ENCODE results near the gene AP1S2. TPM values are rescaled to one million over a fixed set of nuclear protein-coding genes. Genes with fewer than 3 reads are reported as not detected.

Gene AP1S2
- total and polyA plus RNA-seq, 9 of the 15 experiments (the other 6 are each of a cell fraction or from before 2014, with no cell fraction given), result 11.1 to 64.2 (median 25.8) TPM

DNA sequence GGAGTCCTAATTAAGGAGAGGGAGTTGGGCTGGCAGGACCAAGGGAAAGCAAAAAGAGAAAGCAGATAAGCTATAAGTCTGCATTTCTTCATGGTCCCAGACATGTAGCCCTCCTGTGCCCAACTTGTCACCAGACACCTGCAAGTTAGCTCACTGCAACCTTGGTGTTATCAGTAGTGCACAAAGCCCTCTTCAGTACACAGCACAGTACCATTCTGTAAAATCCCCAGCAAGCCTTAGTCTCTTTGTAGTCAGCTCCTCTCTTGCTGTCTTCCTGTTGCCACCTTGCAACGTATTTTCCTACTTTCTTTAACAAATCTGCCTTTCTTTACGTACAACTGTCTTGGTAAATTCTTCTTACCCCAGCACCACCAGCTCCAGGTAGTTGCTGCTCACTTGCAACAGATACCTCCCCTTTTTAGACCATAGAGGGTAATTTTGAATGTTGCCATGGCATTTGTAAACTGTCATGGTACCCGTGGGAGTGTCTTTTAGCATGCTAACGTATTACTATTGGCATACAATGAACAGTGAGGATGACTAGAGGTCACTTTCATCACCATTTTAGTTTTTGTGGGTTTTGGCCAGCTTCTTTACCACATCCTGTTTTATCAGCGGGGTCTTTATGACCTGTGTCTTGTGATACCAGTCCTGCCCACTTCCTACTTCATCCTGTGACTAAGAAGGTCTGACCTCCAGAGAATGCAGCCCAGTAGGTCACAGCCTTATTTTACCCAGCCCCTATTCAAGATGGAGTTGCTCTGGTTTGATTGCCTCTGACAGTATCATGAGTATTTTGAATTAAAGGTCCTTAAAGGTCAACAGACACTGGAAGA is 28.3 kb upstream of the AP1S2 start (continued):
- TF ChIP-seq NRF1 (conservative IDR thresholded peaks at IDR 0.05 in 1 of 2, IDR thresholded peaks at IDR 0.05 in 1 of 2), result no peak
- peak; percentile 97 for TF ChIP-seq HIVEP1 (CRISPR knock-in tag; IDR thresholded peaks at IDR 0.05)
- peak; percentile 100 for TF ChIP-seq ZNF175 (CRISPR knock-in tag; IDR thresholded peaks at IDR 0.05; ENCODE audit: low read depth)
- TF ChIP-seq, protein P1, sequence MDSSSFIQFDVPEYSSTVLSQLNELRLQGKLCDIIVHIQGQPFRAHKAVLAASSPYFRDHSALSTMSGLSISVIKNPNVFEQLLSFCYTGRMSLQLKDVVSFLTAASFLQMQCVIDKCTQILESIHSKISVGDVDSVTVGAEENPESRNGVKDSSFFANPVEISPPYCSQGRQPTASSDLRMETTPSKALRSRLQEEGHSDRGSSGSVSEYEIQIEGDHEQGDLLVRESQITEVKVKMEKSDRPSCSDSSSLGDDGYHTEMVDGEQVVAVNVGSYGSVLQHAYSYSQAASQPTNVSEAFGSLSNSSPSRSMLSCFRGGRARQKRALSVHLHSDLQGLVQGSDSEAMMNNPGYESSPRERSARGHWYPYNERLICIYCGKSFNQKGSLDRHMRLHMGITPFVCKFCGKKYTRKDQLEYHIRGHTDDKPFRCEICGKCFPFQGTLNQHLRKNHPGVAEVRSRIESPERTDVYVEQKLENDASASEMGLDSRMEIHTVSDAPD (CRISPR knock-in tag; IDR thresholded peaks at IDR 0.05), result no peak
- TF ChIP-seq ZNF561 (CRISPR knock-in tag; conservative IDR thresholded peaks at IDR 0.05), result peak; percentile 85; the same call in 1 of the 2 replicates
- TF ChIP-seq ZNF695 (CRISPR knock-in tag; IDR thresholded peaks at IDR 0.05), result peak; percentile 78; the same call in 1 of the 2 replicates
- TF ChIP-seq ZBTB9 (CRISPR knock-in tag; IDR thresholded peaks at IDR 0.05), result peak; percentile 98
- TF ChIP-seq ZBTB17 (CRISPR knock-in tag; IDR thresholded peaks at IDR 0.05), result peak; percentile 94
- no peak for TF ChIP-seq ZBTB40 (IDR thresholded peaks at IDR 0.05)
- TF ChIP-seq ZBTB40 (CRISPR knock-in tag; IDR thresholded peaks at IDR 0.05), result no peak
- TF ChIP-seq E2F5 (CRISPR knock-in tag; IDR thresholded peaks at IDR 0.05), result no peak
- TF ChIP-seq STAG1 (CRISPR knock-in tag; IDR thresholded peaks at IDR 0.05; ENCODE audit: borderline replicate concordance), result no peak
- TF ChIP-seq MEIS2 (IDR thresholded peaks at IDR 0.05; ENCODE audit: partially characterized antibody), result no peak
- peak; percentile 93 for TF ChIP-seq ZNF212 (CRISPR knock-in tag; IDR thresholded peaks at IDR 0.05)
- peak; percentile 53; the same call in 1 of the 2 replicates for TF ChIP-seq HSF4 (CRISPR knock-in tag; IDR thresholded peaks at IDR 0.05; ENCODE audit: borderline replicate concordance)
